AG04450 (cell line): ENCODE measurements around the gene MPZL1. TPM values are rescaled to one million over a fixed set of nuclear protein-coding genes. Genes with fewer than 3 reads are reported as not detected.
"Not testable (repeated sequence)": the region's sequence is repeated elsewhere in the genome, so short reads cannot be mapped to it uniquely, and the experiment has no call there.

Experiments
- CTCF ChIA-PET: fragments of 300-600, 350-600 bp; formaldehyde crosslinking; extraction: SDS; loops from one replicate; lab custom pipeline; 2022; ENCODE audit warnings: antibody characterized with exemption, inconsistent platforms; lab: Charles Lee
- POLR2A ChIA-PET: fragments of 350-600 bp; formaldehyde crosslinking; extraction: SDS; loops from one replicate; lab custom pipeline; 2021; ENCODE audit warnings: antibody characterized with exemption, inconsistent platforms; lab: Yijun Ruan, JAX
- DNase-seq: peaks from one replicate; pipeline ENCODE4 v3.0.0-alpha.2; 2011; ENCODE audit warnings: low read depth, low spot score
- H3K27ac ChIP-seq: one replicate; pipeline ENCODE4 v1.5.1; 2012; ENCODE audit warnings: low read depth, low read length, control low read depth
- H3K27me3 ChIP-seq: one replicate; pipeline ENCODE4 v1.6.0; 2012; ENCODE audit warnings: low read length; ENCODE audit not compliant: control insufficient read depth, insufficient read depth
- H3K4me3 ChIP-seq: 2 replicates; pipeline ENCODE4 v1.5.1; 2011; ENCODE audit warnings: mild to moderate bottlenecking, low read depth, low read length, control low read depth
- H3K9me3 ChIP-seq: 2 replicates; pipeline ENCODE4 v1.5.1; 2012; ENCODE audit warnings: low read length; ENCODE audit not compliant: control insufficient read depth, insufficient read depth
- polyA plus RNA-seq: library from polyadenylated mRNA; depleted of rRNA; stranded (reverse); fragments of >200 nt; gene quantifications from 2 replicates; pipeline ENCODE4 v1.2.3, GENCODE V29; 2011
- TF ChIP-seq, protein P1 (sequence below): IDR thresholded peaks from 2 replicates; pipeline ENCODE4 v1.5.1; 2011; ENCODE audit warnings: low read depth, low read length, control low read depth, inconsistent platforms

Gene MPZL1
- polyA plus RNA-seq, 1 experiment, result 198 TPM

DNA sequence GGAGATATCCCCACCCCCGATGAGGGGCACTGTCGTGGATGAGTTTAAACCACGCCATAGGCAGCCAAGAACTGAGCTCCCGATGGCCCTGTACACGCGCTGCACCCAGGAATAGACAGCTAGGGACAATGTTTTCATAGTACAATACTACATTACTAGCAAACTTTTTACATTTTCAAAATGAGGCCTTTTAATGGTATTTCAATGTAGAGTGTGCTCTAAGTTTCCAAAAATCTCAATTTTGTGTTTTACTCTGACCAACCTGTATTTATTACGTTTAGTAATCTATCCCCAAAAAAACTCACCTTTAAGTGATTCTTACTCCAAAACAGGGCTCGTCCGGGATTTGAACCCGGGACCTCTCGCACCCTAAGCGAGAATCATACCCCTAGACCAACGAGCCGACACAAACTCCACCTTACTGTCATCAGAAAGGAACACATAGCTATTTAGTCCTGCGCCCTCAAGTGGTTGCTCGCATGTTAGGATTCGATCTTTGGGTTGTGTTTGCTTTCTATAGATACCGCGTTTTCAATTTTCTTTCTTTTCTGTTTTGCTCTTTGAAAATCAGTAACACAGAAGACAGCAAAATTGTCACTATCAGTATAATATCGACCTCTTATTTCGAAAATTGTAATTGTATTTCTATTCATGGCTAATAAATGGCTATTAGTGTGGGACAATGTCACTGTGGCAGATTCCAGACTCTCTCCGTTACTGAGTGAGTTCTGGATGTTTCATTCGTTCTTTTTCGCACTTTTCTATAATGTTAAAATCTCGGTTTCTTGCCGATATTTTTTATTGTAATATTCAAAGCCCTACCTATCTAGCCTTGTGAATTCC is 6.4 kb upstream of the MPZL1 start:
- Histone ChIP-seq H3K27ac (peak overlapping the region; percentile 90), H3K27me3 (no peaks in the 10 kb centered on the region), H3K9me3 (no peaks in the 10 kb centered on the region), H3K4me3 (peak overlapping the region; percentile 95)
- CTCF ChIA-PET, result interaction anchor here (0.7 to 4.0 kb wide), 18 partner anchors 8 to 495 kb away, joined by 3 to 28 read pairs (median 4); partner anchors contain the start of gene DCAF6
- POLR2A ChIA-PET, result interaction anchor here (0.5 to 0.9 kb wide), 3 partner anchors 75 to 370 kb away, joined by 3 to 4 read pairs (median 3); no protein-coding TSS in a partner anchor
- TF ChIP-seq, protein P1, sequence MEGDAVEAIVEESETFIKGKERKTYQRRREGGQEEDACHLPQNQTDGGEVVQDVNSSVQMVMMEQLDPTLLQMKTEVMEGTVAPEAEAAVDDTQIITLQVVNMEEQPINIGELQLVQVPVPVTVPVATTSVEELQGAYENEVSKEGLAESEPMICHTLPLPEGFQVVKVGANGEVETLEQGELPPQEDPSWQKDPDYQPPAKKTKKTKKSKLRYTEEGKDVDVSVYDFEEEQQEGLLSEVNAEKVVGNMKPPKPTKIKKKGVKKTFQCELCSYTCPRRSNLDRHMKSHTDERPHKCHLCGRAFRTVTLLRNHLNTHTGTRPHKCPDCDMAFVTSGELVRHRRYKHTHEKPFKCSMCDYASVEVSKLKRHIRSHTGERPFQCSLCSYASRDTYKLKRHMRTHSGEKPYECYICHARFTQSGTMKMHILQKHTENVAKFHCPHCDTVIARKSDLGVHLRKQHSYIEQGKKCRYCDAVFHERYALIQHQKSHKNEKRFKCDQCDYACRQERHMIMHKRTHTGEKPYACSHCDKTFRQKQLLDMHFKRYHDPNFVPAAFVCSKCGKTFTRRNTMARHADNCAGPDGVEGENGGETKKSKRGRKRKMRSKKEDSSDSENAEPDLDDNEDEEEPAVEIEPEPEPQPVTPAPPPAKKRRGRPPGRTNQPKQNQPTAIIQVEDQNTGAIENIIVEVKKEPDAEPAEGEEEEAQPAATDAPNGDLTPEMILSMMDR, result peak; percentile 96
- peak; percentile 77 for DNase-seq

- no peak overlapping the region for H3K27ac ChIP-seq
- TF ChIP-seq, protein P1, result no peak
- no peaks in the 10 kb centered on the region for H3K27me3 ChIP-seq
- ChIA-PET POLR2A (interaction anchor here (0.6 to 0.8 kb wide), 3 partner anchors 33 to 414 kb away, joined by 3 to 7 read pairs (median 4); no protein-coding TSS in a partner anchor), CTCF (interaction anchor here (0.7 to 4.0 kb wide), 11 partner anchors 23 to 496 kb away, joined by 3 to 28 read pairs (median 5); no protein-coding TSS in a partner anchor)
- H3K9me3 ChIP-seq, result no peaks in the 10 kb centered on the region
- H3K4me3 ChIP-seq, result peak overlapping the region; percentile 67
- DNase-seq, result no peak
Measured at GRCh38 chr1:167716000-167716271, 5.8 kb upstream of the MPZL1 start.

DNA sequence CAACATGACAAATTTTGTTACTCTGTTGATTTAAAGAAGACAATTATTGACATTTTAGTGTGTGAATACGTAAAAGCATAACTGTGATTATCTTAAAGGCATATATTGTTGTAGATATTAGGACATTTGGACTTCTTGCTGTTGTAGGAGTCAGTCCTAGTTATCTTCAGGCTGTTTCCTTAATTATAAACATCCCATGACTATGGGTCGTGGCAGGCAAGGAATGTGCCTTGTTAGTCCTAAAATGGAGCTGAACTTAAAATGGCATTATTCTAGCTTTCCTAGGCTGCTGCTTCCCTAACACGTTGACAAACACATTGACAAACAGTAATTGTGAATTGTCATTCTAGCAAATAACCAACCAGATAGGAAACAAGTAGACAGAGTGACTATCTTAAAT is 4.4 kb upstream of the MPZL1 start:
- Histone ChIP-seq H3K27ac (no peak overlapping the region), H3K9me3 (no peaks in the 10 kb centered on the region; the same call in 1 of the 2 replicates), H3K4me3 (no peak overlapping the region), H3K27me3 (no peaks in the 10 kb centered on the region)
- TF ChIP-seq, protein P1, result no peak
- DNase-seq, result no peak
- ChIA-PET POLR2A (interaction anchor here (0.7 to 0.9 kb wide), 2 partner anchors 79 to 497 kb away, joined by 3 to 7 read pairs; partner anchors contain the start of gene POU2F1), CTCF (interaction anchor here (0.6 to 4.0 kb wide), 3 partner anchors 365 to 497 kb away, joined by 4 to 28 read pairs (median 5); partner anchors contain the start of gene POU2F1)

- POLR2A ChIA-PET, result no interaction called here
Measured at GRCh38 chr1:167718914-167719691, 2.7 kb upstream of the MPZL1 start.

DNA sequence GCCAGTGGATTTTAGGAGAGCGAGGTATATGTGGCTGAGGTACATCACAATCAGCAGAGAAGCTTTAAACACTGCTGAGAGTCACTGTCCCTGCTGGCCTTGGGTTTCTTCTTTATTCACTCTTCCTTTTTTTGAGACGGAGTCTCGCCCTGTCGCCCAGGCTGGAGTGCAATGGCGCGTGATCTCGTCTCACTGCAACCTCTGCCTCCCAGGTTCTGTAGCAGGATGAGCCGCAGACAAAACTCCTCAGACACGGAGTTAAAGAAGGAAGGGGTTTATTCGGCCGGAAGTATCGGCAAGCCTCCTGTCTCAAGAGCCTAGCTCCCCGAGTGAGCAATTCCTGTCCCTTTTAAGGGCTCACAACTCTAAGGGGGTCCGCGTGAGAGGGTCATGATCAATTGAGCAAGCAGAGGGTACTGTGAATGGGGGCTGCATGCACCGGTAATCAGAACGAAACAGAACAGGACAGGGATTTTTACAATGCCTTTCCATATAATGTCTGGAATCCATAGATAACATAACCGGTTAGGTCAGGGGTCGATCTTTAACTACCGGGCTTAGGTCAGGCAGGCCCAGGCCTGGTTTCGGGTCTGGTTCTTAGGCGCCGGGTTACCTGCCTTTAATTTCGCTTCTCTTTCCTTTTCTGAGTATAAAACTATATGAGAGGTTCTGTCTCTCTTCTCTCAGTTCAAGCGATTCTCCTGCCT is 1.9 kb upstream of the MPZL1 start:
- H3K9me3 ChIP-seq, H3K4me3 ChIP-seq, H3K27ac ChIP-seq, DNase-seq, POLR2A ChIA-PET, H3K27me3 ChIP-seq: not testable (repeated sequence)
- CTCF ChIA-PET, result interaction anchor here (1.8 kb wide), 1 partner anchor 362 kb away, joined by 7 read pairs; no protein-coding TSS in a partner anchor

More at GRCh38 chr1:167718914-167719691, 2.7 kb upstream of the MPZL1 start:
- H3K27me3 ChIP-seq, result no peaks in the 10 kb centered on the region
- H3K27ac ChIP-seq, result no peak overlapping the region
- CTCF ChIA-PET, result interaction anchor here (0.9 to 1.5 kb wide), 2 partner anchors 84 to 363 kb away, joined by 5 read pairs; no protein-coding TSS in a partner anchor
- H3K9me3 ChIP-seq, result no peaks in the 10 kb centered on the region; the same call in 1 of the 2 replicates
- no peak overlapping the region for H3K4me3 ChIP-seq
- TF ChIP-seq, protein P1, result no peak
- DNase-seq, result no peak
